HL-60 (cell line): Measurements from ENCODE around the gene IL37.

ENCODE experiments used
- CTCF ChIP-seq: IDR thresholded peaks from one replicate; pipeline ENCODE4 v1.5.1; 2011; ENCODE audit warnings: low read length, control low read depth, inconsistent platforms; ENCODE audit not compliant: insufficient read depth
- GABPA ChIP-seq: IDR thresholded peaks from 2 replicates; pipeline ENCODE4 v1.6.1; 2012; ENCODE audit warnings: low read depth
- POLR2AphosphoS5 ChIP-seq: IDR thresholded peaks from 2 replicates; pipeline ENCODE4 v1.6.1; 2012; ENCODE audit warnings: low read depth
- SPI1 ChIP-seq: IDR thresholded peaks from 2 replicates; pipeline ENCODE4 v1.6.1; 2012; ENCODE audit warnings: low read depth, mild to moderate bottlenecking, borderline replicate concordance

- TF ChIP-seq CTCF, result no peak
- TF ChIP-seq POLR2AphosphoS5, result no peak
- TF ChIP-seq GABPA, result no peak
- TF ChIP-seq SPI1, result no peak
These were observed 44.7 kb upstream of the IL37 start for GRCh38 chr2:112866128-112866835.
